Fibroblast of peridontal ligament (primary cell): ENCODE measurements around the gene HK1.
A peak's percentile ranks its signal among the peaks of the same experiment; 100 is the strongest.

Experiments
- DNase-seq: peaks from one replicate; pipeline ENCODE4 v3.0.0-alpha.2; 2010; ENCODE audit errors: extremely low read depth

The HK1 gene

DNA sequence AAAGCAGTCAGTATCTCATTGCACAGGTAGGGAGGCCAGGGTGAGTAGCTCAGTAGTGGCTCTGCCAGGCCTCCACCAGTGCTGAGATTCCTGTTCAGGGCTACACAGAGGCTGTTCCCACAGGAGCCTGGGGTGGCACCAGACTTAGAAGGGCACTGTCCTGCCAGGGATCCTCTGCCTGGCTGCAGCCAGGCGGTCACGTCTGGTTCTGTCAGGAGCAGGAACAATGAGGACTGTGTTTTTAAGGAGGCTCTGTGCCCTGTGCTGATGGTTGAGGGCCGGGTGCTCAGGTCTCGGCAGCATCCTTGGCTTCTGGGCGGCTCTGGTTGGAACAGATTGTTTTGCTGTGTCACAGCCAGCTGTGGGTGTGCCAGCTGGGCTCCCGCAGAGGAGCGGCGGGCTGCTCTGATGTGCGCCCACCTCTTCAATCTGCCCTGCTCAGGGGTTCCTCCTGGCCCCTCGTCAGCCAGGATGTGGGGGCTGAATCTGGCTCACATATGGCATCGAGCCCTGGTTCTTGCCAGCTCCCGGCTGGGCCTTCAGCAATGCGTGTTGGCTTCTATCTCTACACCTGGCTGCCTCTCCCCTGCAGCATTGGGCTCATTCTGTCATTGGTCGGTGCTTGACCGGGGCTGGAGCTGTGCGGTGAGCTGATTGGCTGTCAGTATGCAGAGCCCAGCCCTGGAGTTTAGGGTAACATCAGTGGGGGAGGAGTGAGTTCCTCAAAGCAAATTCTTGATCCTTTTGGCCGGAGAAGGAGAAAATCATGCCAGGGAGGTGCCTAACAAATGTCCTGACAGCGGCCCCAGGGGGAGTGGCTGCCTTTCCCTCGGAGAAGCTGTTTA lies 97.2 kb downstream of the HK1 start:
- DNase-seq, result no peak

DNA sequence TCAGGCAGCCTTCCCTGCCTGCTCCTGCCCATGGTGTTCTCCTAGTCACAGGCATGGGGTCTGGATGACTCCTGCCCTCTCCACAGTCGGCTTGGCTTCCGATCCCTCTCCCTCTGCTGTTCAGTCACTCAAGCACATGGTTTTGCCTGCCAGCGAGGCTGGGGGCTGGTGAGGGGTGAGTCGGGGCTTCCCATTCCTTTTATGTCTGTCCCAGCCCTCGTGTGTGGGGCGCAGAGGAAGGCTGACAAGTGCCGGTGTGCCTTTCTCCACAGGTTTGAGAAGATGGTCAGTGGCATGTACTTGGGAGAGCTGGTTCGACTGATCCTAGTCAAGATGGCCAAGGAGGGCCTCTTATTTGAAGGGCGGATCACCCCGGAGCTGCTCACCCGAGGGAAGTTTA lies 98.4 kb downstream of the HK1 start:
- DNase-seq, result no peak

DNA sequence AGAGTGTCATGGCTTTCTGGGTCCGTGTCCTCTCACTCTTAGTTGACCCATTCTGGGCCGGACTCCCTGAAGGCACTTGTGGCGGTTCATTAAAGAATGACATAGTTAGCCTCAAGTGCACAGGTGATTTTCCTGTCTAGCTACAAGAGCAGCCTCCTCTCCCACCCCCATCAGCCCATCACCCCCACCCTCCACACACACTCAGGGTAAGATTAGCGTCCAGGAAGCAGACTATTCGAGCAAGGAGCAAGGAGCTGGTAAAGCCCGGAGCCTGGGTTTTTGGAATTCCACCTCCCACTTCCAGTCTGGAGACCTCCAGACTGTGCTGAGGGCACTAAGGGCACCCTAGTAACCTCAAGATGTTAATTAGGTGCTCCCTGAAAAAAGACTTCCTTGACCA lies 98.9 kb downstream of the HK1 start:
- no peak for DNase-seq

DNA sequence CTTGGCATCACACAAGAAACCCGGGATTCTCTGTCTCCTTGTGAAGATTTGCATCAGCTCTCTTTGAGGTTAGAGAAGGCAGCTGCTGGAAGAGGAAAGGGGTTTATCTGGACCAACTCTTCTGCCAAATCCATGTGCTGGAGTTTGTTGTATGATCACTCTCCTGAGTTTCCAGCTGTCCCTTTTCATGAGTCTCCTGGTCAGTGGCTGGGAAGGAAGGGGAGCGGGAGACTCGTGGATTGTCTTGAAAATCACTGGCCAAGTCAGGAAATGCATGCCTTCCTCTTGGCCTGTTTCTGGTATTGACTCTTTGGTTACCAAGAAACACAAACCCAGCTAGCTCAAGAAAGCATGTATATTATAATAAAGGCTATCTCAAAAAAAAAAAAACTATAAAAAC lies 99.6 kb downstream of the HK1 start:
- no peak for DNase-seq

DNA sequence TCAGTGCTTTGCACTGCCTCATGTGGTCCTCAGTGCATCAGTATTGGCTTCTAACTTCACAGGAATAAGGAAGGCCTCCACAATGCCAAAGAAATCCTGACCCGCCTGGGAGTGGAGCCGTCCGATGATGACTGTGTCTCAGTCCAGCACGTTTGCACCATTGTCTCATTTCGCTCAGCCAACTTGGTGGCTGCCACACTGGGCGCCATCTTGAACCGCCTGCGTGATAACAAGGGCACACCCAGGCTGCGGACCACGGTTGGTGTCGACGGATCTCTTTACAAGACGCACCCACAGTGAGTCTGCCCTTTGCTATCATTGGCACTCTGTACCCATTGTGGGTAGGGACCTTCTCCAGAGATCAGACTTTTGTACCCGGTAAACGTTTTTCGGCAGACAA lies 101.5 kb downstream of the HK1 start:
- no peak for DNase-seq

DNA sequence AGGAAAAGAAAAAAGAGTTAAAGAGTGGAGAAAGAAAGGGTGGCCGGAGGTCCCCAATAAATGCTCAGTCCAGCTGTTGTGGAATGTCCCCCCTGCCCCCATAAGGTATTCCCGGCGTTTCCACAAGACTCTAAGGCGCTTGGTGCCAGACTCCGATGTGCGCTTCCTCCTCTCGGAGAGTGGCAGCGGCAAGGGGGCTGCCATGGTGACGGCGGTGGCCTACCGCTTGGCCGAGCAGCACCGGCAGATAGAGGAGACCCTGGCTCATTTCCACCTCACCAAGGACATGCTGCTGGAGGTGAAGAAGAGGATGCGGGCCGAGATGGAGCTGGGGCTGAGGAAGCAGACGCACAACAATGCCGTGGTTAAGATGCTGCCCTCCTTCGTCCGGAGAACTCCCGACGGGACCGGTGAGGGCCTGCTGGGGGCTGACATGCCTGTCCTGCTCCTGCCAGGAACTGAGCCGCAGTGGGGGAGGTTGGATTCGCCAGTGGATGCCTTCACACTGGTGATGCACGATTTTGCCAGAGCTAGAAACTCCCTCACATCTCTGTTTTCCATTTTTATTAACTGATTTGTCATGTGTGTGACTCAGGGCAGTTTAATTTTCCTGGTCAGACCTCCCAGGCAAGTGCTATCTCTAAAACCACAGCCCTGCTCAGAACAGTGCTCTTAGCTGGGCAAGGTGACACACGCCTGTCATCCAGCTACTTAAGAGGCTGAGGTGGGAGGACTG lies 104.3 kb downstream of the HK1 start:
- DNase-seq, result peak; percentile 67

DNA sequence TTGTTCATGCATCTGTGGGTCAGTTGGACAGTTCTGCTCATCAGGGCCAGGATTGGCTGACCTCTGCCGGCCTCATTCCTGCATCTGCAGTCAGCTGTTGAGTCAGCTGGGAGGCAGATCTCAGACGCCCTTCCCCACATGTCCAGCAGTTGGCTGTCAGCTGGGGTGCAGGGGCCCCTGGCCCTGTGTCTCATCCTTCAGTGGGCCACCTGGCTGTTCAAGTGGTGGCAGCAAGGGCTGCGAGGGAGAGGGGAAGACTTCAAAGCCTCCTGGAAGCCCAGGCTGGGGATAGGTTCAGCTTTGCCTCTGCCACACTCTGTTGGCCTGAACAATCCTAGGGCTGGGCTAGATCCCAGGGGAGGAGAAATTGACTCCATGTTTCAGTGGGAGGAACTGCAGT lies 105.3 kb downstream of the HK1 start:
- peak; percentile 65 for DNase-seq

DNA sequence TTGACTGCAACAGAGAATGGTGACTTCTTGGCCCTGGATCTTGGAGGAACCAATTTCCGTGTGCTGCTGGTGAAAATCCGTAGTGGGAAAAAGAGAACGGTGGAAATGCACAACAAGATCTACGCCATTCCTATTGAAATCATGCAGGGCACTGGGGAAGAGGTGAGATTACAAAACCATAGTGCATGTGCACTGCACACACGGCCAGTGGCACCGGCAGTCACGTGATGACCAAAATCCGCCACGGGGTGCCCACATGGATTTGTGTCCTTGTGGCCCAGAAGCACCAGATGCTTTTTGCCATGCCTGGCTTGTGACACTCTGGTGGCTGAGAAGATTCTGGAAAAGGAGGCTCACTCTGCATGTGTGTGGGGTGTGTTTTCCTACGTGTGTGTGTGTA lies 106.0 kb downstream of the HK1 start:
- no peak for DNase-seq

DNA sequence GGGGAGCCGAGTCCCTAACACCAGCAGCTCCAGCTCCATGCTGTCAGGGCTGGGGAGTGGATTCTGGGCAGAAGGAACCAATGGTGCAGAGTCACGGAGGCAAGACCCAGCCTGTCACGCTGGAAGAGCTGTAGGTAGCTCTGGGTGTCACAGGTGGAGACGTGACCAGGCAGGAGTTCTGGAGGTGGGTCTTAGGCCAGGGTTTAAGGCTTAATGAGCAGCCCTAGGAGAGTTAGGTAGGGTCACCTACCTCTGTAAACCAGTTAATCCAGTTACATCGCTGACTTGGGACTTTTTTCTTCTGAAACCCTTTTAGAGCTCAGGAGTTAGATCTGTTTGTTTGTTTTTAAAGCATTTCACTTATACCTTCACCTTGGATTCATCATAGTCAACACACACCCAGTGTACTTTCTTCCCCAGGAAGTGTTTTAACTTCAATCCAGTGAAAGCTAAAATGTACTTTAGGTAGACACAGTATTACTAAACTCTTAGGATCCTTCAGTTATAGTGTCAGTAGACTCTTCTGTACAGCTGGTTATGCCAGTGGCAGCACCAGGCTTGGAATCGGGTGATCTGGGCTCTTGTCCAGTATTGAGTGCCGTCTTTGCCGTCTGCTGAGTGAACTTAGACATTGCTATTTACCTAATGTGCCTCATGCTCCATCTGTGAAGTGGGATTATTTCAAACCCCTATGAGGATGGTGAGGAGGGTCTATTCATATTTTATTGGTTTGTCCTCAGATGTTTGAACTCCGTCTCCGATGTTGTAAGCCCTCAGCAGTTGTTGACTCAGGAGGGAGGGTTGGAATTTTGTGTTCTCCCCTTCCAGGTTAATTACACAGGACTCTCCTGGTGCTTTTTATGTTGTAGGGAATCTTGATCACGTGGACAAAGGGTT lies 107.4 kb downstream of the HK1 start:
- no peak for DNase-seq

DNA sequence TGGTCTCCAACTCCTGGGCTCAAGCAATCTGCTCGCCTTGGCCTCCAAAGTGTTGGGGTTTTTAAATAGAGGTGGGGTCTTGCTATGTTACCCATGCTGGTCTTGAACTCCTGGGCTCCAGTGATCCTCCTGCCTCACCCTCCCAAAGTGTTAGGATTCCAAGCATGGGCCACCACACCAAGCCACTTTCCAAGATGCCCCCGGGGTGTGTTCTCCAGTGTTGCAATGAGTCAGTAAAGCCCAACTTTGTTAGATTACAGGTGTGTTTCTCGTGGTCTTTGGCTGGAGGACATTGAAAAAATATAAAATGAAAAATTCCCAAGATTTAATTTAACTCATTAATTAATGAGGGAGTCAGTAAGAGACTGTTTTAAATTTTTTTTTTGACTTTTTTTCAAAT lies 109.2 kb downstream of the HK1 start:
- no peak for DNase-seq

DNA sequence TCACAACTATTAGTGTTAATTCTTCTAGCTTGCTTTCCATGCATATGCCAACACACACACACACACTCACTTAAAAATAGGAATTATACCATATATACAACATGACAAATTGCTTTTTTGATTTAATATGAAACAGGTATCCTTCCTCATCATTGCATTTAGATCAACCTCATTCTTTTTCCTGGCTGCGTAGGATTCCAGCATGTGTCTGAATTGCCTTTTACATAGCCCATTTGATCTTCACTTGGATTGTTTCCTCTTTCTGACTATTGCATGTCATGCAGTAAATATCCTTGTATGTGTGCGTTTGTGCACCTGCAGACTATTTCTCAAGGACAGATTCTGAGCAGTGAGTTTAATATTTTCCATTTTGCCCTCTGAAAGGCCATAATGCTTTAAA lies 110.2 kb downstream of the HK1 start:
- no peak for DNase-seq

DNA sequence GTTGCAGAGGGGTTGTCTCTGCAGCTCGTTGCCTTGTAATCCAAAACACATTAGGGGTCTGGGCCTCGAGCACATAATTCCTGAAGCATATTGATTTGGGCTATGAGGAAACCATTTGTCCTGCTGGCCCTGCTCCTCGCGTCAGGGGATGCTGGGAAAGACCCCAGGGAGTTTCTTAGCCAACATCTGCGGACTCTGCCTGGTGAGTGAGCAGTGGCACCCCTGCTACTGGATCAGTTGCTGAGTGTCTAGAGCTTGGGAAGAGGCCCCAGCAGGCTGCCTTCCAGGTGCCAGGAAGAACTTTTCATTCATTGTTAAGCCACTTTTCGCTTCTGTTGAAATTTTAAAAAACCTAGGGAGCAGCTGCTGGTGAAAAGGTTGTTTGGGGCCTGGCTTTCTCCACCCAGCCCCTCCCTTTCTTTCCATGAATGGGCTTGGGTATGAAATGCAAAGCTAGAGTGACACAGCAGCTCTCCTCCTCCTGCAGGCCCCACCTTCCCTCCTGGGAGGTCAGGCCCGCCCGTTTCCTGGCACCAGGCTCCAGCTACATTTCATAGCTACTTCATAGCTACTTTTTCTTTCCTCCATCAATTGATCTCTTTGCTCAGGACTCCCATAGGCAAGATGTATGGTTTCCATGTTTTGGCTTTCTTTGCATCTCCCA lies 111.7 kb downstream of the HK1 start:
- DNase-seq, result peak; percentile 55

DNA sequence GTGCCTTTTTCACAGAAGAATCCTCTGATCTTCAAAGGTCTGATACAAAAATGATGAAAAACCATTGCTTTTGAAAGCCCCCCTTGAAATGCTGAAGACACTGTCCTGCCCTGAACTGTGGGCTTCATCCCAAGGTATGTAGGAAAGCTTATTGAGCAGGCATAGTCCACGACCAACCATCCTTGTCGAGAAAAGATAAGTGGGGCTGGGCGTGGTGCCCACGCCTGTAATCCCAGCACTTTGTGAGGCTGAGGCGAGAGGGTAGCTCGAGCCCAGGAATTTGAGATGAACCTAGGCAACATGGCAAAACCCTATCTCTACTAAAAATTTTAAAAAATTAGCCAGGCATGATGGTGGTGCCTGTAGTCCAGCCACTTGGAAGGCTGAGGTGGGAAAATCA lies 112.9 kb downstream of the HK1 start:
- no peak for DNase-seq

DNA sequence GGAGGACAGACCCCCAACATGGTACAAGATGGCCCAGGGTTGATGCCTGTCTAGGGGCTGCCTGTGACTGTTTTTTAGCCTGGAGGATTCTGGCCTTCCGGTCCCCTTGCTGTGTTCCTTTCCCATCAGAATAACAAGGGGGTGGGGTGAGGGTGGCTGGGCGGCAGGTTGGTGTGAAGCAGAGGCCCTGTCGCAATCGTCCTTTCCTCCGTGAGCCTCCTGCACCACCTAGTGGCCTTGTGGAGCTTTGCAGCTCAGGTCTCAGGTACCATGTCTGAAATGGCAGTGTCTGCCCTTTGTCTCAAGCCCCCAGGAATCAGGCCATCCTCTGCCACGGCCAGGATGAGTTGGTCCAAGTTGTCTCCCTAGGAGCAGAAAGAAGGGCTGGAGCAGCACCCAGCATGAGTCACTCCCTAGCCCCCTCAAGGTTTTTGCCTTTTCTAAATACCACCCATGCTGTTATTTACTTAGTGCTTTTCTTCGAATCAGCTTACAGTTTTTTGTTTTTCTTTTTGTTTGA lies 114.2 kb downstream of the HK1 start:
- peak; percentile 81 for DNase-seq

DNA sequence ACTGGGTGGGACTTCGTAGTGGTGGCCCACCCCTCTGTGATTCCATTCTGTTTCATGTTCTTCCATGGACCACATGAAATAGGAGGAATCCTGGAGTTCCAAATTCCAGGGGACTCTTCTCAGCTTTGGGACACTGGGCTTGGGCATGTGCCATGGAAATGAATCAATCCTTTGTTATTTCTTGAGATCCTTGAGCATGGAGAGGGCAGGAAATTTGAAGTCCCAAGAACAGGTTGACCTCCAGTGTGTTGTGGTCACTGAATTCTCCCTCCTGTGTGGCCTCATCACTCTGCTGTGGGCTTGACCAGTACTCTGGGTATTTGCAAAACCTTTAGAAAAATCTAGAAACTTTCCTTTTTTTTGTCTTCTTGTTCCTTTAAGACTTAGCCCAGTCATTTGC lies 115.7 kb downstream of the HK1 start:
- DNase-seq, result no peak

DNA sequence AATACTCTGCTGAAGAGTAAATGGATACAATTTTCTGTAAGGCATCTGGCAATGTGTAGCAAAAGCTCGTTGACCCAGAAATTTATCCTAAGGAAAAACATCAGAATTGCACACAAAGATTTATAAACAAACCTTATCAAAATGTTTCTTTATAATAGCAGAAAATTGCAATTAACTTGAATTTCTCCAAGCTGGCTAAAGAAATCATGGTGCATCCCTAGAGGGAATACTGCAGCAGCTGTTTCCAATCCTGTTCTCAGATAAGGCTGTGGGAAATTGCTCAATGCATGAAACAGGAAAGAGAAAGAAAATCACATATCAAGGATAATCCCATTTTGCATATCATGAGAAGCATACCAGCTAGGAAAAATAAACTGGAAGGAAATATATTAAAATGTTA lies 119.7 kb downstream of the HK1 start:
- DNase-seq, result peak; percentile 85

DNA sequence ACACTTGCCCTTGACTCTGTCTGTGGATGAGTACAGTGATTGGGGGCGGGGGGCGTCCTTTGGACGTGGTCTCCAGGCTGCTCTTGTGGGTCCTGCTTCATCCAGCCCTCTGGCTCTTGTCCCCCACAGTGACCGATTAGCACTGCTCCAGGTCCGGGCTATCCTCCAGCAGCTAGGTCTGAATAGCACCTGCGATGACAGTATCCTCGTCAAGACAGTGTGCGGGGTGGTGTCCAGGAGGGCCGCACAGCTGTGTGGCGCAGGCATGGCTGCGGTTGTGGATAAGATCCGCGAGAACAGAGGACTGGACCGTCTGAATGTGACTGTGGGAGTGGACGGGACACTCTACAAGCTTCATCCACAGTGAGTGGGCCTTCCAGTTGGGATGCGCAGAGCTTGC lies 120.2 kb downstream of the HK1 start:
- DNase-seq, result no peak

DNA sequence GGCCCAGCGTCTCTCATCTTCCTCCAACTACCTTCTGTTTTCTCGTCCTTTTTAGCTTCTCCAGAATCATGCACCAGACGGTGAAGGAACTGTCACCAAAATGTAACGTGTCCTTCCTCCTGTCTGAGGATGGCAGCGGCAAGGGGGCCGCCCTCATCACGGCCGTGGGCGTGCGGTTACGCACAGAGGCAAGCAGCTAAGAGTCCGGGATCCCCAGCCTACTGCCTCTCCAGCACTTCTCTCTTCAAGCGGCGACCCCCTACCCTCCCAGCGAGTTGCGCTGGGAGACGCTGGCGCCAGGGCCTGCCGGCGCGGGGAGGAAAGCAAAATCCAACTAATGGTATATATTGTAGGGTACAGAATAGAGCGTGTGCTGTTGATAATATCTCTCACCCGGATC lies 122.6 kb downstream of the HK1 start:
- DNase-seq, result no peak

DNA sequence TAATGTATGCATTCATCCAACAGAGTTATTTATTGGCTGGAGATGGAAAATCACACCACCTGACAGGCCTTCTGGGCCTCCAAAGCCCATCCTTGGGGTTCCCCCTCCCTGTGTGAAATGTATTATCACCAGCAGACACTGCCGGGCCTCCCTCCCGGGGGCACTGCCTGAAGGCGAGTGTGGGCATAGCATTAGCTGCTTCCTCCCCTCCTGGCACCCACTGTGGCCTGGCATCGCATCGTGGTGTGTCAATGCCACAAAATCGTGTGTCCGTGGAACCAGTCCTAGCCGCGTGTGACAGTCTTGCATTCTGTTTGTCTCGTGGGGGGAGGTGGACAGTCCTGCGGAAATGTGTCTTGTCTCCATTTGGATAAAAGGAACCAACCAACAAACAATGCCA lies 123.1 kb downstream of the HK1 start:
- DNase-seq, result no peak

DNA sequence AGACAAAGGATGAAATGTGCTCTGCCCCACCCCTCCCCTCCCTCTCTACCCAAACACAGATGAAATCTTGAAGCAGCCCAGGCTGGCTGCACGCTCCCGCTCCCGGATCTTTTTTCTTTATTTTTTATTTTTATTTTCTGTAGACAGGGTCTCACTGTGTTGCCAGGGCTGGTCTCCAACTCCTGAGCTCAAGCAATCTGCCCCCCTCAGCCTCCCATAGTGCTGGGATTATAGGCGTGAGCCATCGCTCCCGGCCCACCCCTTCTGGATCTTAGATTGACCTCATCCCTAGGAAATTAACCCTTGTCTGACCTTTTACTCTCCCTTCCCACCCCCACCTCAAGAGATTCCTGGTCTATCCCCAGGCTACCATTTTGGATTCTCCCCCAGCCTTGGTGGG lies 124.1 kb downstream of the HK1 start:
- DNase-seq, result no peak

DNA sequence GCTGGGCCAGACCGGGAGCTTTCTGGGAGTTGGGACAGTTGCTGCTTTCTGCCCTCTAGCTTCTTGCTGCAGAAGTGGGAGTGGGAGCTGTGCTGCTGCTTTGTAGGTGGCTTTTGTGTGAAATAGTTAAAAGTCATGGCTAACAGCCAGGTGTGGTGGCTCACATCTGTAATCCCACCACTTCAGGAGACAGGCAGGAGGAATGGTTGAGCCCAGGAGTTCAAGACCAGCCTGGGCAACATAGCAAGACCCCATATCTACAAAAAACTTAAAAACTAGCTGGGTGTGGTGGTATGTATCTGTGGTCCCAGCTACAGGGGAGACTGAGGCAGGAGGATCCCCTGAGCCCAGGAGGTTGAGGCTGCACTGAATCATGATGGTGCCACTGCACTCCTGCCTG lies 124.8 kb downstream of the HK1 start:
- DNase-seq, result no peak

DNA sequence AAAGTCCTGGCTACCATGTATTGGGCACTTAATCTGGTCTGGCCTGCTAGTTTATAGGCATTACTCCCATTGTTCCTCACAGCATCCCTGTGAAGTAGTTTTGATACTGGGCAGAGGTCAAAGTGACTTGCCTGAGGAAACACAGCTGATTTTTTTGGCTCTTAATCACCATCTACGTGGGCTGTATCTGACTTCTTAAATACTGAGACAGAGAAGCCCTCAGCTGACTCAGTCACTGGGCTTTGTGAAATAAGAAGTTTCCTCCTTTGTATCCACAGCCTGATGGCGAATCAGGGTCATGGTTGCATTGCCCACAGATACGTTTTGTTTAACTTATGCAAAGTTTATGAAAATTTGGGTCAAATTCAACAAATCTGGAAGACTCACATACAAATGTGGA lies 125.2 kb downstream of the HK1 start:
- DNase-seq, result peak; percentile 85
